Skeletal muscle cell (primary cell): ENCODE measurements around the gene CYGB.

Experiments used
- DNase-seq: peaks from one replicate; pipeline ENCODE4 v3.0.0-alpha.2; 2010; ENCODE audit warnings: low read depth
- H3K4me3 ChIP-seq: 2 replicates; pipeline ENCODE4 v1.5.1; 2011; ENCODE audit warnings: low read depth, mild to moderate bottlenecking, control low read depth, low read length, moderate library complexity

CYGB gene

GRCh38 chr17:76493505-76494167, 43.9 kb downstream of the CYGB start:
- no peak for DNase-seq
- no peak overlapping the region for H3K4me3 ChIP-seq

GRCh38 chr17:76492989-76493501, 44.5 kb downstream of the CYGB start:
- DNase-seq = peak; percentile 67
- peak overlapping the region; percentile 19 for H3K4me3 ChIP-seq

GRCh38 chr17:76492123-76492988, 45.2 kb downstream of the CYGB start:
- no peak for DNase-seq

GRCh38 chr17:76491271-76492122, 46.0 kb downstream of the CYGB start:
- H3K4me3 ChIP-seq = no peak overlapping the region
- no peak for DNase-seq

More at GRCh38 chr17:76492123-76492988, 45.2 kb downstream of the CYGB start:
- H3K4me3 ChIP-seq = peak overlapping the region; percentile 19

GRCh38 chr17:76490112-76490710, 47.3 kb downstream of the CYGB start:
- no peak overlapping the region for H3K4me3 ChIP-seq

GRCh38 chr17:76487451-76488192, 49.9 kb downstream of the CYGB start:
- H3K4me3 ChIP-seq = no peak overlapping the region
- no peak for DNase-seq

More at GRCh38 chr17:76490112-76490710, 47.3 kb downstream of the CYGB start:
- no peak for DNase-seq

- DNase-seq = no peak
- H3K4me3 ChIP-seq = no peak overlapping the region
Measured at GRCh38 chr17:76485569-76485968, 51.9 kb downstream of the CYGB start.

GRCh38 chr17:76484228-76484725, 53.2 kb downstream of the CYGB start:
- no peak overlapping the region for H3K4me3 ChIP-seq
- DNase-seq = no peak

GRCh38 chr17:76481071-76481655, 56.3 kb downstream of the CYGB start:
- DNase-seq = no peak
- no peak overlapping the region for H3K4me3 ChIP-seq

GRCh38 chr17:76480632-76481031, 56.9 kb downstream of the CYGB start:
- no peak for DNase-seq
- no peak overlapping the region for H3K4me3 ChIP-seq

GRCh38 chr17:76479515-76480060, 57.9 kb downstream of the CYGB start:
- no peak for DNase-seq
- no peak overlapping the region for H3K4me3 ChIP-seq

GRCh38 chr17:76478730-76479514, 58.6 kb downstream of the CYGB start:
- no peak overlapping the region for H3K4me3 ChIP-seq
- DNase-seq = no peak

- no peak overlapping the region for H3K4me3 ChIP-seq
- no peak for DNase-seq
Measured at GRCh38 chr17:76478097-76478496, 59.4 kb downstream of the CYGB start.

GRCh38 chr17:76477576-76477975, 59.9 kb downstream of the CYGB start:
- no peak overlapping the region for H3K4me3 ChIP-seq
- no peak for DNase-seq
